ENCODE data around the gene GYS1.

DNA sequence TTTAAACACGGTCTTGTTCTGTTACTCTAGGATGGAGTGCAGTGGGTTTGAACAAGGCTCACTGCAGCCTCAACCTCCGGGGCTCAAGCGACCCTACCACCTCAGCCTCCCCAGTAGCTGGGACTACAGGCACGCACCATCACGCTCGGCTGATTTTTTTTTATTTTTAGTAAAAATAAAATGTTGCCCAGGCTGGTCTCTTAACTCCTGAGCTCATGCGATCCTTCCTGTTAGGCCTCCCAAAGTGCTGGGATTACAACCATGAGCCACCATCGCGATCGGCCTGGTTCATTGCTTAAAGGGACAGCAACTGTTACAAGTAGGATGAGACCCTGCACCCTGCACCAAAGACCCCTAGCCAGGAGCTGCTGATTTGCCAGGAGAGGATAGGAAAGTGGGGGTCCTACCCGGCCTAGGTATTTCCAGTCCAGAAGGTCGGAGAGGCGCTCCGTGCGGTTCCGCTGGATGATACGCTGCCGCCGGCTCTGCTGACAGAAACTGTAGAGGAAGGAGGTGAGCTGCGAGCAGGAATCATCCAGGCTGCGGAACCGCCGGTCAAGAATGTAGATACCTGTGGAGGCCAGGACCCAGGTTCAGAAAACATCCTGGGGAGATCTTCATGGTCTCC lies 22.9 kb downstream of the GYS1 start:
- TF ChIP-seq, protein P1, sequence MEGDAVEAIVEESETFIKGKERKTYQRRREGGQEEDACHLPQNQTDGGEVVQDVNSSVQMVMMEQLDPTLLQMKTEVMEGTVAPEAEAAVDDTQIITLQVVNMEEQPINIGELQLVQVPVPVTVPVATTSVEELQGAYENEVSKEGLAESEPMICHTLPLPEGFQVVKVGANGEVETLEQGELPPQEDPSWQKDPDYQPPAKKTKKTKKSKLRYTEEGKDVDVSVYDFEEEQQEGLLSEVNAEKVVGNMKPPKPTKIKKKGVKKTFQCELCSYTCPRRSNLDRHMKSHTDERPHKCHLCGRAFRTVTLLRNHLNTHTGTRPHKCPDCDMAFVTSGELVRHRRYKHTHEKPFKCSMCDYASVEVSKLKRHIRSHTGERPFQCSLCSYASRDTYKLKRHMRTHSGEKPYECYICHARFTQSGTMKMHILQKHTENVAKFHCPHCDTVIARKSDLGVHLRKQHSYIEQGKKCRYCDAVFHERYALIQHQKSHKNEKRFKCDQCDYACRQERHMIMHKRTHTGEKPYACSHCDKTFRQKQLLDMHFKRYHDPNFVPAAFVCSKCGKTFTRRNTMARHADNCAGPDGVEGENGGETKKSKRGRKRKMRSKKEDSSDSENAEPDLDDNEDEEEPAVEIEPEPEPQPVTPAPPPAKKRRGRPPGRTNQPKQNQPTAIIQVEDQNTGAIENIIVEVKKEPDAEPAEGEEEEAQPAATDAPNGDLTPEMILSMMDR (conservative IDR thresholded peaks at IDR 0.05; ENCODE audit: low read length) = no peak
- TF ChIP-seq EZH2phosphoT487 (IDR thresholded peaks at IDR 0.05; ENCODE audit: borderline replicate concordance) = no peak

All from Loucy (cell line).